Stimulated activated CD8-positive, alpha-beta memory T cell treated with anti-CD3 and anti-CD28 coated beads, Interleukin-15, amount 100 ng/mL, for 24 hours (primary cell): Measurements from ENCODE around the gene ATP8A2.
"Not testable (repeated sequence)": the region's sequence is repeated elsewhere in the genome, so short reads cannot be mapped to it uniquely, and the experiment has no call there.

Source experiments
- DNase-seq: peaks from one replicate; pipeline ENCODE4 v3.0.0-alpha.2; 2020; ENCODE audit warnings: low read depth

The ATP8A2 gene

GRCh38 chr13:25768376-25768775 is 396.6 kb downstream of the ATP8A2 start:
- DNase-seq, result no peak

- no peak for DNase-seq
These were observed 397.1 kb downstream of the ATP8A2 start for GRCh38 chr13:25768838-25769237.

GRCh38 chr13:25770601-25771000 is 398.8 kb downstream of the ATP8A2 start:
- DNase-seq, result no peak

- no peak for DNase-seq
These were observed 399.4 kb downstream of the ATP8A2 start for GRCh38 chr13:25771202-25771601.

GRCh38 chr13:25771641-25772478 is 400.1 kb downstream of the ATP8A2 start:
- no peak for DNase-seq

GRCh38 chr13:25772534-25772933 is 400.8 kb downstream of the ATP8A2 start:
- not testable (repeated sequence) for DNase-seq

- DNase-seq, result not testable (repeated sequence)
These were observed 402.3 kb downstream of the ATP8A2 start for GRCh38 chr13:25774056-25774455.

GRCh38 chr13:25775275-25775674 is 403.5 kb downstream of the ATP8A2 start:
- DNase-seq, result no peak

GRCh38 chr13:25775986-25776385 is 404.2 kb downstream of the ATP8A2 start:
- DNase-seq, result no peak

- no peak for DNase-seq
These were observed 404.9 kb downstream of the ATP8A2 start for GRCh38 chr13:25776722-25777121.

GRCh38 chr13:25777509-25777908 is 405.7 kb downstream of the ATP8A2 start:
- DNase-seq, result no peak

GRCh38 chr13:25778365-25778764 is 406.6 kb downstream of the ATP8A2 start:
- no peak for DNase-seq

- DNase-seq, result no peak
These were observed 407.1 kb downstream of the ATP8A2 start for GRCh38 chr13:25778808-25779305.

GRCh38 chr13:25783076-25783475 is 411.3 kb downstream of the ATP8A2 start:
- DNase-seq, result no peak

GRCh38 chr13:25783601-25784024 is 411.8 kb downstream of the ATP8A2 start:
- no peak for DNase-seq

- DNase-seq, result no peak
These were observed 412.3 kb downstream of the ATP8A2 start for GRCh38 chr13:25784119-25784518.

- DNase-seq, result not testable (repeated sequence)
These were observed 418.4 kb downstream of the ATP8A2 start for GRCh38 chr13:25790137-25790536.

GRCh38 chr13:25795277-25795676 is 423.5 kb downstream of the ATP8A2 start:
- DNase-seq, result no peak

- DNase-seq, result no peak
These were observed 424.7 kb downstream of the ATP8A2 start for GRCh38 chr13:25796474-25796873.

GRCh38 chr13:25798998-25799397 is 427.2 kb downstream of the ATP8A2 start:
- DNase-seq, result no peak

GRCh38 chr13:25800523-25800922 is 428.7 kb downstream of the ATP8A2 start:
- no peak for DNase-seq

- no peak for DNase-seq
These were observed 430.8 kb downstream of the ATP8A2 start for GRCh38 chr13:25802579-25802978.

- no peak for DNase-seq
These were observed 431.9 kb downstream of the ATP8A2 start for GRCh38 chr13:25803641-25804040.
